ENCODE results near the gene TBL1Y. TPM values are rescaled to one million over a fixed set of nuclear protein-coding genes. Genes with fewer than 3 reads are reported as not detected.

TBL1Y gene
- total and polyA plus RNA-seq, 4 experiments from 2014 or later = not detected

- Mint-ChIP-seq H3K36me3 (no peaks in the 10 kb centered on the region), H3K27ac (no peak overlapping the region), H3K9me3 (no peaks in the 10 kb centered on the region), H3K4me3 (peak overlapping the region in 1 of 8 donors; percentile 49), H3K27me3 (peaks cover 13 to 26% of the 10 kb centered on the region in 2 donors), H3K4me1 (peaks cover 0 to 9% (median 2%) of the 10 kb centered on the region in 4 donors)
- ChIA-PET POLR2A (ENCODE audit: partially characterized antibody) (no interaction called here), CTCF (ENCODE audit: partially characterized antibody) (no interaction called here)
- DNase-seq = no peak
- H3K27me3 ChIP-seq (ENCODE audit: insufficient read depth, low read length) = no peaks in the 10 kb centered on the region
- H3K9me3 ChIP-seq (ENCODE audit: control insufficient read depth in 1 of 2, low read length in 2 of 2) = no peaks in the 10 kb centered on the region
- H3K36me3 ChIP-seq (ENCODE audit: insufficient read depth, low read length) = no peaks in the 10 kb centered on the region
- no peak overlapping the region for H3K4me3 ChIP-seq (ENCODE audit: low read length in 2 of 2)
- H3K27ac ChIP-seq (ENCODE audit: low read depth, low read length) = no peak overlapping the region
- intact Hi-C loops (cut with micrococcal nuclease) = no loop called here
- no peaks in the 10 kb centered on the region for H3K4me1 ChIP-seq (ENCODE audit: insufficient read depth, low read length)
These were observed 641 bp upstream of the TBL1Y start for GRCh38 chrY:6909856-6910255.

DNA sequence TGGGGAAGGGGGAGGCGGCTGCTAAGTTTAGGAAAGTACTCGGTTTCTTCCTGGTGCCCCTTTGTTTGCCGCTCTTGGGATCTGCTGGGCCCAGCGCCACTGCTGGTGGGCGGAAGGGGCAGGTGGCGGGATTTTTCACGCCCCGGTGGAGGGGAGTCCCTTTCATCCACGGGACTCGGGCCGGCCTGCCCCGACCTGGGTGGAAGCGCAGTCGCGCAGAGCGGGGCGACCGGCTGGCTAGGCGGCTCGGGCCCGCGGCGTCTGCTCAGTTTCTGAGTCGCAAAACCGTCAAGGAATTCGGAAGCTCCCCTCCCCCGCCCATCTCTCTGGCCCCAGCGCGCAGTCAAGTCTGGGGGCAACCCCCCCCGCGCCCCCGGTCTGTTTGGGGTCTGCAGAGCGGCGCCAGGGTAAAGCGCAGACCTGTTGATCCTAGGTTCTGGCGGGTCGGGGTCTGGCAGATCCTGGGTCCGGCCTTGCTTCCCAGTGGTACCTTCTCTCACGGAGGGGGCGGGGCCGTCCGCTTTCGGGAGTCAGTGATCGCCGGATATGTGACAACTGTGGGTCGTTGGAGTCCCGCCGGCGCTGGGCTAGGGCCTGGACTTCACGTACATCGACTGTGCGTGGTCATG is 870 bp downstream of the TBL1Y start, which contains the start of gene AMELY:
AMELY (minus strand) TSS at position 500 of the 629 bp plus-strand sequence. CDS start 39,144 bp downstream, outside the sequence.
- Mint-ChIP-seq H3K36me3 (no peaks in the 10 kb centered on the region), H3K27me3 (peaks cover 13 to 26% of the 10 kb centered on the region in 2 donors), H3K27ac (no peak within 1 kb of the TSS), H3K4me1 (peaks cover 0 to 9% (median 2%) of the 10 kb centered on the region in 4 donors), H3K9me3 (no peaks in the 10 kb centered on the region), H3K4me3 (no peak within 1 kb of the TSS)
- POLR2A ChIA-PET (ENCODE audit: partially characterized antibody) = no interaction called here
- H3K36me3 ChIP-seq (ENCODE audit: insufficient read depth, low read length) = no peaks in the 10 kb centered on the region
- no peaks in the 10 kb centered on the region for H3K9me3 ChIP-seq (ENCODE audit: control insufficient read depth in 1 of 2, low read length in 2 of 2)
- DNase-seq = no peak
- H3K27me3 ChIP-seq (ENCODE audit: insufficient read depth, low read length) = no peaks in the 10 kb centered on the region
- H3K27ac ChIP-seq (ENCODE audit: low read depth, low read length) = no peak within 1 kb of the TSS
- H3K4me3 ChIP-seq (ENCODE audit: low read length in 2 of 2) = no peak within 1 kb of the TSS
- no peaks in the 10 kb centered on the region for H3K4me1 ChIP-seq (ENCODE audit: insufficient read depth, low read length)
- intact Hi-C loops (cut with micrococcal nuclease) = no loop called here
- CTCF ChIA-PET (ENCODE audit: partially characterized antibody) = no interaction called here

DNA sequence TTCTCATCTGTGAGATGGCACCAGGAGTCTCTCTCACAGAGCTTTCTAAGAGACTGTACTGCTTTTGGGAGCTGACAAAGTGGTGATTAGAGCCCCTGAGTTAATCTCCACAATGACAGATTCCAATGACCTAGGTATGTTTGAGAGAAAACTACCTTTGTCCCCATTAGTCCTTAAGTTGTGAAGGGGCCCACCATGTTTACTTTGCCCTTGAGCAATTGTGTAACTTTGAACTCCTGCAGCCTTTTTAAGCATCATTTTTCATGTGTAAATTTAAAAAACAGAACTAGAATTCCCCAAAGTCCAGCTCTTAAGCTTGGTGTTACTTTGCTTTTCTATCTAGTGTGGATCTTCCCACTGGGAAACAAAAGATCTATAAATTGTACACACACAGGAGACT is 2.9 kb downstream of the TBL1Y start:
- peaks cover 12 to 26% of the 10 kb centered on the region in 2 donors for H3K27me3 Mint-ChIP-seq
- no peaks in the 10 kb centered on the region for H3K4me1 ChIP-seq (ENCODE audit: insufficient read depth, low read length)
- H3K27ac ChIP-seq (ENCODE audit: low read depth, low read length) = no peak overlapping the region
- H3K4me3 Mint-ChIP-seq = no peak overlapping the region
- peaks cover 0 to 9% (median 2%) of the 10 kb centered on the region in 4 donors for H3K4me1 Mint-ChIP-seq
- DNase-seq = no peak
- H3K27ac Mint-ChIP-seq = no peak overlapping the region
- CTCF ChIA-PET (ENCODE audit: partially characterized antibody) = no interaction called here
- H3K9me3 Mint-ChIP-seq = no peaks in the 10 kb centered on the region
- intact Hi-C loops (cut with micrococcal nuclease) = no loop called here
- no peaks in the 10 kb centered on the region for H3K9me3 ChIP-seq (ENCODE audit: control insufficient read depth in 1 of 2, low read length in 2 of 2)
- POLR2A ChIA-PET (ENCODE audit: partially characterized antibody) = no interaction called here
- no peaks in the 10 kb centered on the region for H3K36me3 ChIP-seq (ENCODE audit: insufficient read depth, low read length)
- no peak overlapping the region for H3K4me3 ChIP-seq (ENCODE audit: low read length in 2 of 2)
- H3K36me3 Mint-ChIP-seq = no peaks in the 10 kb centered on the region
- H3K27me3 ChIP-seq (ENCODE audit: insufficient read depth, low read length) = no peaks in the 10 kb centered on the region

GRCh38 chrY:6921061-6921460 is 10.6 kb downstream of the TBL1Y start:
- ChIA-PET CTCF (ENCODE audit: partially characterized antibody) (no interaction called here), POLR2A (ENCODE audit: partially characterized antibody) (no interaction called here)
- no peak overlapping the region for H3K4me3 Mint-ChIP-seq
- no peaks in the 10 kb centered on the region for H3K27me3 Mint-ChIP-seq
- no peak overlapping the region for H3K27ac Mint-ChIP-seq
- intact Hi-C loops (cut with micrococcal nuclease) = no loop called here
- Histone ChIP-seq H3K4me3 (ENCODE audit: low read length in 2 of 2) (no peak overlapping the region), H3K27ac (ENCODE audit: low read depth, low read length) (no peak overlapping the region), H3K36me3 (ENCODE audit: insufficient read depth, low read length) (no peaks in the 10 kb centered on the region), H3K9me3 (ENCODE audit: control insufficient read depth in 1 of 2, low read length in 2 of 2) (no peaks in the 10 kb centered on the region), H3K27me3 (ENCODE audit: insufficient read depth, low read length) (no peaks in the 10 kb centered on the region), H3K4me1 (ENCODE audit: insufficient read depth, low read length) (no peaks in the 10 kb centered on the region)
- no peaks in the 10 kb centered on the region for H3K36me3 Mint-ChIP-seq
- no peaks in the 10 kb centered on the region for H3K9me3 Mint-ChIP-seq
- H3K4me1 Mint-ChIP-seq = no peaks in the 10 kb centered on the region
- DNase-seq = no peak

DNA sequence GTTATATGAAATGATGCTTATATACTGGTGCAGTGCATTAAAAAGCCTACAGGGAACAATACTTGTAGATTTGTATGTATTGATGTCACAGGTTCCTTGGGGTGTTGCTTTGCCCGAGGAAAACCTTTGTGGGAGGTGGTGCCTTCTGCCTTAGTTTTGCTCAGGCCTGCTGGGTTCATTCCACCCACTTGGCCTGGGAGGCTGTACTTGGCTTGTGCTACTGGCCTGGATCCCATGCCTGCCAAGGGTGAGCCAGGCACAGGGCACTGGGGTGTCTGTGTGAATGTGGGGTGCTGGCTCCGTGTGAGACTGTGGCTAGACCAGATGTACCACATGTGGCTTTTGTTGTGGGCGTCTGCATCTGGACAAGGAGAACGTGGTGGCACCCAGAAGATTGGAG is 17.8 kb downstream of the TBL1Y start:
- H3K4me1 Mint-ChIP-seq = no peaks in the 10 kb centered on the region
- Histone ChIP-seq H3K27me3 (ENCODE audit: insufficient read depth, low read length) (no peaks in the 10 kb centered on the region), H3K9me3 (ENCODE audit: control insufficient read depth in 1 of 2, low read length in 2 of 2) (no peaks in the 10 kb centered on the region), H3K4me3 (ENCODE audit: low read length in 2 of 2) (no peak overlapping the region), H3K27ac (ENCODE audit: low read depth, low read length) (no peak overlapping the region), H3K36me3 (ENCODE audit: insufficient read depth, low read length) (no peaks in the 10 kb centered on the region), H3K4me1 (ENCODE audit: insufficient read depth, low read length) (no peaks in the 10 kb centered on the region)
- ChIA-PET POLR2A (ENCODE audit: partially characterized antibody) (no interaction called here), CTCF (ENCODE audit: partially characterized antibody) (no interaction called here)
- no peak for DNase-seq
- intact Hi-C loops (cut with micrococcal nuclease) = no loop called here
- H3K36me3 Mint-ChIP-seq = no peaks in the 10 kb centered on the region
- no peak overlapping the region for H3K27ac Mint-ChIP-seq
- H3K4me3 Mint-ChIP-seq = no peak overlapping the region
- no peaks in the 10 kb centered on the region for H3K9me3 Mint-ChIP-seq
- H3K27me3 Mint-ChIP-seq = no peaks in the 10 kb centered on the region

DNA sequence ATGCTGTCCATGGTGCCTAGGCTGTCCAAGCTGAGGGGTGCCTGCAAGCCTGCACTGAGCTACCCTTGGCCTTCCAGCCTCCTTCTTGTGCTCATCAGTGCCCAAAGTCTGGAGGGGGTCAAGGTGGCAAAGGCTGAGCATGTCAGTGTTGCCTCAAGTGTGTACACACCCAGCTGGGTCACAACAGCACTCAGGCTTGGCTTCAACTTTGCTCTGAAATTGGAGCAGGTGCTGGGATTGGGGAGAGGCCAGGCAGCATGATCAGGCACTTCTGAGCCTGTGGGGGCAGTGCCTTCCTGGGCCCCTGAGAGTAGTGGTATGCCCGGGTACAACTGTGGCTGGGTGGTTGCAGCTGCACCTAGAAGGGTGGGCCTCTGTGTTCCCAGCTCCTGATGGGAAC is 18.7 kb downstream of the TBL1Y start:
- Histone ChIP-seq H3K9me3 (ENCODE audit: control insufficient read depth in 1 of 2, low read length in 2 of 2) (no peaks in the 10 kb centered on the region), H3K36me3 (ENCODE audit: insufficient read depth, low read length) (no peaks in the 10 kb centered on the region), H3K27ac (ENCODE audit: low read depth, low read length) (no peak overlapping the region), H3K4me3 (ENCODE audit: low read length in 2 of 2) (no peak overlapping the region), H3K4me1 (ENCODE audit: insufficient read depth, low read length) (no peaks in the 10 kb centered on the region), H3K27me3 (ENCODE audit: insufficient read depth, low read length) (no peaks in the 10 kb centered on the region)
- no peak for DNase-seq
- Mint-ChIP-seq H3K36me3 (no peaks in the 10 kb centered on the region), H3K27me3 (no peaks in the 10 kb centered on the region), H3K4me1 (no peaks in the 10 kb centered on the region), H3K9me3 (no peaks in the 10 kb centered on the region), H3K27ac (no peak overlapping the region), H3K4me3 (no peak overlapping the region)
- intact Hi-C loops (cut with micrococcal nuclease) = no loop called here
- ChIA-PET CTCF (ENCODE audit: partially characterized antibody) (no interaction called here), POLR2A (ENCODE audit: partially characterized antibody) (no interaction called here)

DNA sequence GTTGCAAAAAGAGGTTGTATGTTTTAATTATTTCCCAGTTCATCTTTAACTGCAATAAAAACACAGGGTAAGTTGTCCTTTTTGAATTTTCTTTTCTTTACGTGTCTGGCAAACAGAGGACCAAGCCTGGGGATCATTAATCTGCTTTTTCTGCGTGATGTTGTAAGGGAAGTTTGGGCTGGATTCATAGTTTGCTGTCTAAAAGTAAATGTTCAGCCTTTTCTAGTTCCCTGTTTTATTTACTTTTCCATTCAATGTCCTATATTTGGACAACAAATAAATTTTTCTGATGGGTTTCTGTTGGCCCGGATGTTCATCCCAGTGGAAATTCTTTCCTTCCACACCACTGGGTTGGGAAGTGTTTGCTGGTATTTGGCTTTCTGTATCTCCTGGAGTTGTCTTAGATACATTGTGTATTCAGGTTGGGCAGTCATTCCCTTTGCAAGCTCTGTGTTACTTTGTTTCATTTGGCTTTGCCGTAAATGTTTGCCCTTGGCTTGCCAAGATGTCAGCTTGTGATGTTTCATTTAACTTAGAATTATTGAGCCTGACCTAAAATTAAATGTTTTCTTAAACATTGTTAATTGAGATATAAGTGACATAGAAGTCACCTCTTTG is 21.4 kb downstream of the TBL1Y start:
- H3K27me3 Mint-ChIP-seq = no peaks in the 10 kb centered on the region
- POLR2A ChIA-PET (ENCODE audit: partially characterized antibody) = no interaction called here
- intact Hi-C loops (cut with micrococcal nuclease) = no loop called here
- no peaks in the 10 kb centered on the region for H3K27me3 ChIP-seq (ENCODE audit: insufficient read depth, low read length)
- no peak overlapping the region for H3K27ac Mint-ChIP-seq
- CTCF ChIA-PET (ENCODE audit: partially characterized antibody) = no interaction called here
- no peak for DNase-seq
- no peak overlapping the region for H3K27ac ChIP-seq (ENCODE audit: low read depth, low read length)
- H3K4me1 ChIP-seq (ENCODE audit: insufficient read depth, low read length) = no peaks in the 10 kb centered on the region
- H3K4me3 Mint-ChIP-seq = no peak overlapping the region
- H3K36me3 Mint-ChIP-seq = no peaks in the 10 kb centered on the region
- no peaks in the 10 kb centered on the region for H3K9me3 Mint-ChIP-seq
- H3K4me1 Mint-ChIP-seq = no peaks in the 10 kb centered on the region
- H3K9me3 ChIP-seq (ENCODE audit: control insufficient read depth in 1 of 2, low read length in 2 of 2) = no peaks in the 10 kb centered on the region
- H3K4me3 ChIP-seq (ENCODE audit: low read length in 2 of 2) = no peak overlapping the region
- no peaks in the 10 kb centered on the region for H3K36me3 ChIP-seq (ENCODE audit: insufficient read depth, low read length)
